Measurements from ENCODE around the gene DEDD2.

DNA sequence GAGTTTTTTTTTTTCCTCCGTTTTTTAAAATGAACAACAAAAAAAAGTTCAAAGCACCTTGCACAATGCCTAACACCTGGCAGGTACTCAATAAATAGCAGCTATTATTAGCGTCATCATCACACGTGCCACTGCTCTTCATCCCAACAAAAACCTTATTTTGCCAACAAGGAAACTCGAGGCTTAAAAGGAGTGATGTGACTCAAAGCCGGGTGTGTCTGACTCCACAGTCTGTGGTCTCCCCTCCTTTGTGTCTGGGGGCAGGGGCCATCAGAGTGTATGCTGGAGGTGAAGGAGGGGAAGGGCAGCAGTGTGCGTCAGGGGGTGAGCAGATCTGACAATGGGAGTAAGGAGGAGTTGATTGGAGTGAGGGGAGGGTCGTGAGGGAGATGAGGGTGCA, 51.2 kb downstream of the DEDD2 start:
- TF ChIP-seq, protein P1, sequence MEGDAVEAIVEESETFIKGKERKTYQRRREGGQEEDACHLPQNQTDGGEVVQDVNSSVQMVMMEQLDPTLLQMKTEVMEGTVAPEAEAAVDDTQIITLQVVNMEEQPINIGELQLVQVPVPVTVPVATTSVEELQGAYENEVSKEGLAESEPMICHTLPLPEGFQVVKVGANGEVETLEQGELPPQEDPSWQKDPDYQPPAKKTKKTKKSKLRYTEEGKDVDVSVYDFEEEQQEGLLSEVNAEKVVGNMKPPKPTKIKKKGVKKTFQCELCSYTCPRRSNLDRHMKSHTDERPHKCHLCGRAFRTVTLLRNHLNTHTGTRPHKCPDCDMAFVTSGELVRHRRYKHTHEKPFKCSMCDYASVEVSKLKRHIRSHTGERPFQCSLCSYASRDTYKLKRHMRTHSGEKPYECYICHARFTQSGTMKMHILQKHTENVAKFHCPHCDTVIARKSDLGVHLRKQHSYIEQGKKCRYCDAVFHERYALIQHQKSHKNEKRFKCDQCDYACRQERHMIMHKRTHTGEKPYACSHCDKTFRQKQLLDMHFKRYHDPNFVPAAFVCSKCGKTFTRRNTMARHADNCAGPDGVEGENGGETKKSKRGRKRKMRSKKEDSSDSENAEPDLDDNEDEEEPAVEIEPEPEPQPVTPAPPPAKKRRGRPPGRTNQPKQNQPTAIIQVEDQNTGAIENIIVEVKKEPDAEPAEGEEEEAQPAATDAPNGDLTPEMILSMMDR (IDR thresholded peaks at IDR 0.05): no peak
- TF ChIP-seq POLR2A (IDR thresholded peaks at IDR 0.05): no peak
